ENCODE data around the gene ATP2A3.

- TF ChIP-seq CTCF (IDR thresholded peaks at IDR 0.05; ENCODE audit: extremely low read depth in 1 of 2, insufficient read depth in 1 of 2, low read depth in 1 of 2, low read length in 2 of 2) (no peak), POLR2A (IDR thresholded peaks at IDR 0.05; ENCODE audit: low read depth, low read length) (no peak)
Observed at GRCh38 chr17:3947318-3947810, 16.9 kb downstream of the ATP2A3 start.
